Transverse colon (tissue), 4 donors: ENCODE results near the gene GNB1. TPM values are rescaled to one million over a fixed set of nuclear protein-coding genes. Genes with fewer than 3 reads are reported as not detected.
A peak's percentile ranks its signal among the peaks of the same experiment; 100 is the strongest.

ENCODE experiments used
- DNase-seq: peaks from one replicate; pipeline ENCODE4 v3.0.0-alpha.2; 2019
- H3K27ac ChIP-seq, 4 donors: fragments of 200-600 bp; sonication (generic); 2 replicates each; pipeline ENCODE4 v1.5.1; 2016 to 2018; ENCODE audit warnings: inconsistent platforms in 4 of 4
- H3K27me3 ChIP-seq: fragments of 200-600 bp; sonication (generic); 2 replicates; pipeline ENCODE4 v1.5.1; 2017; ENCODE audit warnings: inconsistent platforms
- H3K36me3 ChIP-seq, 4 donors: fragments of 200-600 bp; sonication (generic); 2 replicates each; pipeline ENCODE4 v1.5.1; 2017 to 2019; ENCODE audit warnings: inconsistent platforms in 4 of 4
- H3K4me1 ChIP-seq, 4 donors: fragments of 200-600 bp; sonication (generic); 2 replicates each; pipeline ENCODE4 v1.5.1; 2017 to 2020; ENCODE audit warnings: inconsistent platforms in 4 of 4
- H3K4me3 ChIP-seq, 4 donors: fragments of 200-600 bp; sonication (generic); 1 replicate in 1 of 4; 2 replicates in 3 of 4; pipeline versions ENCODE4 v1.5.1 to v1.6.1; 2017 to 2019; ENCODE audit warnings: inconsistent platforms in 4 of 4
- H3K9me3 ChIP-seq, 2 donors: fragments of 200-600 bp; sonication (generic); 2 replicates each; pipeline ENCODE4 v1.5.1; 2017 to 2019; ENCODE audit warnings: inconsistent platforms in 2 of 2
- EP300 ChIP-seq: sonication (generic); formaldehyde crosslinking; IDR thresholded peaks from one replicate; pipeline ENCODE4 v1.6.1; 2017; ENCODE audit warnings: antibody characterized with exemption, low read depth
- POLR2A ChIP-seq: fragments of 450-650 bp; IDR thresholded peaks from one replicate; pipeline ENCODE4 v1.6.1; 2016; ENCODE audit warnings: antibody characterized with exemption, mild to moderate bottlenecking, moderate library complexity
- POLR2AphosphoS5 ChIP-seq, 3 donors: sonication (generic); formaldehyde crosslinking; IDR thresholded peaks; one replicate each; pipeline ENCODE4 v1.6.1; 2016; ENCODE audit warnings: antibody characterized with exemption in 3 of 3
- WGBS, 2 donors: methylation state at CpG; one replicate each; pipeline ENCODE4 v1.1.5; 2018; ENCODE audit warnings: low coverage in 1 of 2; 5-methylcytosine and 5-hydroxymethylcytosine counted together
- in situ Hi-C, 4 donors: fragments of 200-750 bp; cut with MboI; loops; one replicate each; pipeline versions ENCODE4 v1.15.0 to v1.15.1; 2017; ENCODE audit warnings: low sequenced_read_pairs in 3 of 4, low pct_ligation_motif_present in 1 of 4, low pct_unique_long_range_greater_than_20kb in 1 of 4
- intact Hi-C: fragments of 100-400 bp; cut with DNase I; formaldehyde crosslinking; loops from one replicate; pipeline ENCODE4 v1.15.1; 2023; ENCODE audit warnings: low total_unique reads
- total RNA-seq, 4 donors: library from RNA; depleted of rRNA; stranded (reverse); fragments of >200 nt; gene quantifications; one replicate each; pipeline ENCODE4 v1.1.0, GENCODE V29; 2016
- TF ChIP-seq, protein P1 (sequence below), 5 experiments: fragments of 200-600 bp in 3 of 5; fragments of 450-650 bp in 2 of 5; sonication (generic) in 3 of 5; IDR thresholded peaks; 1 replicate in 2 of 5; 2 replicates in 3 of 5; pipeline ENCODE4 v1.5.1; 2016 to 2017; ENCODE audit warnings: antibody characterized with exemption in 5 of 5, inconsistent platforms in 3 of 5, mild to moderate bottlenecking in 2 of 5, moderate library complexity in 1 of 5

GNB1 gene
- total RNA-seq, 4 donors from 2014 or later = 123 to 191 (median 174) TPM

DNA sequence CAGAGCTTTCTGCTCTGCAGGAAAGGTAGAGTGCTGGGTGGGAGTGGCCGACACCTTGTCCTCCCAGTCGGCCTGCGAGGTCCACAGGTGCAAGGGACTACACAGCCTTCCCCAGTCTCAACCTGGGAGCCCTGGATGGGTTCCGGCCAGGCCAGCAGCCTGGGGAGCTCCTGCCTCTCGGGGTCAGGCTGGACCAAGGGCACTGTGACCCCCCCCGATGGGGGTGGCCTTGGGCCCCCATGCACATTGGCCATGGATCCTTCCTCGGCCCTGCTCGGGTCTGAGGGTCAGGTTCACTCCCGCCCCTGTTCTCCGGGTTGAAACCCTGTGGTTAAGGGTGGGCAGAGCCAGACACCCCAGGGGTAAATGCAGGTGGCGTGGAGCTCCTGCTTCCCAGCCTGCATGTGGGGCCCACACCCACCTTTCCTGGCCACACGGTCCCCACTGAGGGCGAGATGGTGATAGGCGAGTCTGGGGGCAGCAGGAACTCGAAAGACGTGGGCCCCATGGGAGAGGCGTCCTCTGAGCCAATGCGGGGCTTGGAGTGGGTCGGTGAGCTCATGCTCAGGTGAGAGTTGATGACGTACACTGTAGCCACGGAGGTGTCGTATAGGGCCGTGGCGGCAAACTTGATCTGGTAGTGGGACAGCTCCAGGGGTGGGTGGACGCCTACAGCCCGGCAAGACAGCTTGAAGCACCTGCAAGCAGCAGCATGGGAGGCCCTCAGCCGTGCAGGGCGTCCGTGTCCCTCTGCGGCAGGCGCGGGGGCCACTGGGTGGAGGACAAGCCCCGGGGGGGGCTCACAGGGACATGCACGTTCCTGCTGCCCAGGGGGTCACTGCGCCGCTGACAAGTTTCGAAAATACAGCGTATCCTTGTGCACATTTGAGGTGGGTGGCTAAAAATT is 39.0 kb upstream of the GNB1 start:
- in situ Hi-C loops = no loop called here
- no peak for TF ChIP-seq POLR2A
- TF ChIP-seq, protein P1, sequence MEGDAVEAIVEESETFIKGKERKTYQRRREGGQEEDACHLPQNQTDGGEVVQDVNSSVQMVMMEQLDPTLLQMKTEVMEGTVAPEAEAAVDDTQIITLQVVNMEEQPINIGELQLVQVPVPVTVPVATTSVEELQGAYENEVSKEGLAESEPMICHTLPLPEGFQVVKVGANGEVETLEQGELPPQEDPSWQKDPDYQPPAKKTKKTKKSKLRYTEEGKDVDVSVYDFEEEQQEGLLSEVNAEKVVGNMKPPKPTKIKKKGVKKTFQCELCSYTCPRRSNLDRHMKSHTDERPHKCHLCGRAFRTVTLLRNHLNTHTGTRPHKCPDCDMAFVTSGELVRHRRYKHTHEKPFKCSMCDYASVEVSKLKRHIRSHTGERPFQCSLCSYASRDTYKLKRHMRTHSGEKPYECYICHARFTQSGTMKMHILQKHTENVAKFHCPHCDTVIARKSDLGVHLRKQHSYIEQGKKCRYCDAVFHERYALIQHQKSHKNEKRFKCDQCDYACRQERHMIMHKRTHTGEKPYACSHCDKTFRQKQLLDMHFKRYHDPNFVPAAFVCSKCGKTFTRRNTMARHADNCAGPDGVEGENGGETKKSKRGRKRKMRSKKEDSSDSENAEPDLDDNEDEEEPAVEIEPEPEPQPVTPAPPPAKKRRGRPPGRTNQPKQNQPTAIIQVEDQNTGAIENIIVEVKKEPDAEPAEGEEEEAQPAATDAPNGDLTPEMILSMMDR (IDR thresholded peaks at IDR 0.05) = no peak
- TF ChIP-seq POLR2AphosphoS5 (IDR thresholded peaks at IDR 0.05) = no peak
- no peak for TF ChIP-seq EP300
- DNase-seq = peak; percentile 7
- intact Hi-C loops = no loop called here
- no peak overlapping the region for H3K27ac ChIP-seq
- no peaks in the 10 kb centered on the region for H3K27me3 ChIP-seq
- H3K4me1 ChIP-seq = no peaks in the 10 kb centered on the region
- no peaks in the 10 kb centered on the region for H3K36me3 ChIP-seq
- WGBS, 2 donors = 83 to 100% methylated on average over 1 to 36 of the region's 38 CpGs
- H3K9me3 ChIP-seq = no peaks in the 10 kb centered on the region
- no peak overlapping the region for H3K4me3 ChIP-seq

GRCh38 chr1:1929102-1929638 is 38.3 kb upstream of the GNB1 start:
- Histone ChIP-seq H3K36me3 (no peaks in the 10 kb centered on the region), H3K27ac (no peak overlapping the region), H3K4me1 (no peaks in the 10 kb centered on the region), H3K27me3 (no peaks in the 10 kb centered on the region), H3K9me3 (no peaks in the 10 kb centered on the region), H3K4me3 (no peak overlapping the region)
- TF ChIP-seq POLR2AphosphoS5 (IDR thresholded peaks at IDR 0.05) (no peak), EP300 (no peak), POLR2A (no peak)
- TF ChIP-seq, protein P1 (IDR thresholded peaks at IDR 0.05) = no peak
- WGBS, 2 donors = 58% methylated on average over 9 of the region's 10 CpGs; no CpG with 5 or more reads in 1 of the 2 donors
- intact Hi-C loops (no loop called here), in situ Hi-C loops (no loop called here)
- DNase-seq = no peak

DNA sequence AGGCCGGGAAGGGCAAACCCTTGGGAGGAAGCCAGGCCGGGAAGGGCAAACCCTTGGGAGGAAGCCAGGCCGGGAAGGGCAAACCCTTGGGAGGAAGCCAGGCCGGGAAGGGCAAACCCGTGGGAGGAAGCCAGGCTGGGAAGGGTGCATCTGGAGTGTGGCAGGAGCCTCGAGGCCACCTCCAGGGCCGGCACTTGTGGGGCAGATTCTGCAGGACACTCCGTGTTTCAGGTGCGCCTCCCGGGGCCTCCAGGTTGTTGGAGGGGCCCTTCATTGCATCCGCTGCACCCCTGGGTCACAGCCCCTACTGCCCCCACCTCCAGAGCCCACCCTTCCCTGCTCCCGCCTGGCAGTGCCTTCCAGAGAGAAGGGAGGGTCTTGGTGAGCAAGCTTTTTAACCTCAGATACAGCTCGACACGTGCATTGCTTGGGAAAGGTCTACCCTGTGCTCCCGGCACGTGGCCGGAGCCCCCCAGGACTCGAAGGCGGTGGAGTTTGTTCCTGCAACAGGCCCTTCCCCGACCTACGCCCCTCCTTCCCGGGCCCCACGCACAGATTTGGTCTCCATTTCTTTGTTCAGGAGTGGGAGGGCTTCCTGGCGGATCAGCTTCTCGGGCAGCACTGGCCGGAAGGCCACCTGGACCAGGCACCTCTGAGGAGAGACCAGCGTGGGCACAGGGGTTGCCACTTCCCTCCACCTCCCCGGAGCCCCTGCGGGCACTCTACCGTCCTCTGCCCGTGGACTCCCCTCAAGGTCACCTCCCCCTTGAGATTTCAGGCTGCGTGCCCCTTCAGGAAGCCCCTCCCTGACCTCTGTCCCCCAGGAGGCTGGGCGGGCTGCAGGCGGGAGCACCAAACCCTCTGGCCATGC is 37.6 kb upstream of the GNB1 start:
- H3K36me3 ChIP-seq = no peaks in the 10 kb centered on the region
- H3K27me3 ChIP-seq = no peaks in the 10 kb centered on the region
- intact Hi-C loops = no loop called here
- in situ Hi-C loops = no loop called here
- H3K9me3 ChIP-seq = no peaks in the 10 kb centered on the region
- peaks cover under 1 to 4% (median 2%) of the 10 kb centered on the region in 4 donors for H3K4me1 ChIP-seq
- WGBS, 2 donors = 72% methylated on average over 33 of the region's 34 CpGs; no CpG with 5 or more reads in 1 of the 2 donors
- H3K27ac ChIP-seq = no peak overlapping the region
- TF ChIP-seq POLR2A (no peak), EP300 (no peak), POLR2AphosphoS5 (IDR thresholded peaks at IDR 0.05) (no peak)
- TF ChIP-seq, protein P1 (IDR thresholded peaks at IDR 0.05) = no peak
- peak; percentile 7 for DNase-seq
- no peak overlapping the region for H3K4me3 ChIP-seq

GRCh38 chr1:1927751-1928150 is 36.9 kb upstream of the GNB1 start:
- no peak overlapping the region for H3K27ac ChIP-seq
- peak; percentile 8 for DNase-seq
- TF ChIP-seq EP300 (no peak), POLR2A (no peak), POLR2AphosphoS5 (IDR thresholded peaks at IDR 0.05) (no peak)
- TF ChIP-seq, protein P1 (IDR thresholded peaks at IDR 0.05) = no peak
- H3K9me3 ChIP-seq = no peaks in the 10 kb centered on the region
- in situ Hi-C loops (no loop called here), intact Hi-C loops (no loop called here)
- H3K4me1 ChIP-seq = peaks cover 3 to 11% (median 8%) of the 10 kb centered on the region in 4 donors
- no peaks in the 10 kb centered on the region for H3K36me3 ChIP-seq
- no peaks in the 10 kb centered on the region for H3K27me3 ChIP-seq
- no peak overlapping the region for H3K4me3 ChIP-seq
- 82% methylated on average over 25 of the region's 25 CpGs; no CpG with 5 or more reads in 1 of the 2 donors for WGBS, 2 donors
